Upper lobe of left lung (tissue), 4 donors: ENCODE data around the gene KMT5B.

ENCODE experiments used
- POLR2A ChIP-seq, 4 donors: fragments of 450-650 bp; IDR thresholded peaks; one replicate each; pipeline ENCODE4 v1.5.1; 2016 to 2017; ENCODE audit warnings: antibody characterized with exemption in 4 of 4, mild to moderate bottlenecking in 2 of 4
- POLR2AphosphoS5 ChIP-seq, 2 donors: sonication (generic); formaldehyde crosslinking; IDR thresholded peaks; one replicate each; pipeline ENCODE4 v1.5.1; 2017; ENCODE audit warnings: antibody characterized with exemption in 2 of 2

- TF ChIP-seq POLR2AphosphoS5 (IDR thresholded peaks at IDR 0.05) (no peak), POLR2A (IDR thresholded peaks at IDR 0.05) (no peak)
Measured at GRCh38 chr11:68216171-68216938, 3.3 kb upstream of the KMT5B start.
